K562 (cell line): ENCODE results near the gene ERI2. TPM values are rescaled to one million over a fixed set of nuclear protein-coding genes. Genes with fewer than 3 reads are reported as not detected.

ENCODE experiments used
- ATAC-seq: fragments of 200-7000 bp; cut with Tn5 transposase; 3 replicates; pipeline ENCODE4 v1.9.1; 2020; ENCODE audit warnings: moderate library complexity
- BruUV-seq: library from RNA; stranded (reverse); fragments of 400-500 nt; replicated peaks from 2 replicates; lab custom pipeline; 2021; lab: Mats Ljungman, UMichigan
- CTCF ChIA-PET: fragments of 300-600 bp; formaldehyde crosslinking; extraction: SDS; loops from one replicate; lab custom pipeline; 2021; ENCODE audit warnings: low intra/inter-chr PET ratio; lab: Yijun Ruan, JAX
- POLR2A ChIA-PET: fragments of 300-600, 350-650 bp; sonication (Branson Sonifier 250); formaldehyde crosslinking; extraction: SDS; loops from one replicate; lab custom pipeline; 2021; ENCODE audit warnings: antibody characterized with exemption, inconsistent platforms; lab: Yijun Ruan, JAX
- DNase-seq, 4 experiments: peaks; one replicate each; pipeline versions ENCODE4 v3.0.0 to v3.0.0-alpha.2; 2011 to 2018; ENCODE audit warnings: low spot score in 3 of 4, mixed read lengths in 3 of 4; ENCODE audit errors: extremely low read depth in 1 of 4
- FAIRE-seq: peaks from 2 replicates; lab custom pipeline; 2011; peaks lifted over from hg19 to GRCh38; lab: Jason Lieb, UNC
- H2AFZ ChIP-seq: 2 replicates; pipeline ENCODE4 v1.6.0; 2011; ENCODE audit warnings: low read depth, low read length, control low read depth, inconsistent platforms
- H3K27ac ChIP-seq: fragments of 200-600 bp; 3 replicates; pipeline ENCODE4 v1.8.0; 2011; ENCODE audit warnings: low read depth, mild to moderate bottlenecking, control low read depth, inconsistent platforms, low read length, moderate library complexity, mixed read lengths; ENCODE audit errors: extremely low read depth
- H3K27me3 ChIP-seq, 2 experiments: fragments of 300-600 bp in 1 of 2; 2 replicates in 1 of 2; 3 replicates in 1 of 2; pipeline versions ENCODE4 v1.6.0 to v1.8.0; 2011; ENCODE audit warnings: inconsistent platforms in 2 of 2, low read length in 2 of 2, mild to moderate bottlenecking in 1 of 2, mixed read lengths in 1 of 2, moderate library complexity in 1 of 2; ENCODE audit not compliant: control insufficient read depth in 2 of 2, insufficient read depth in 2 of 2
- H3K36me3 ChIP-seq: fragments of 300-600 bp; 3 replicates; pipeline ENCODE4 v1.8.0; 2011; ENCODE audit warnings: mild to moderate bottlenecking, low read length, inconsistent platforms; ENCODE audit not compliant: control insufficient read depth, insufficient read depth
- H3K4me1 ChIP-seq, 2 experiments: fragments of 200-600 bp in 1 of 2; replicated peaks in 1 of 2; 2 replicates in 1 of 2; 3 replicates in 1 of 2; pipeline versions ENCODE4 v1.5.1 to v1.8.0; 2011; ENCODE audit warnings: inconsistent platforms in 2 of 2, low read length in 2 of 2, mild to moderate bottlenecking in 1 of 2, mixed read lengths in 1 of 2, moderate library complexity in 1 of 2; ENCODE audit not compliant: control insufficient read depth in 2 of 2, insufficient read depth in 2 of 2
- H3K4me2 ChIP-seq: 2 replicates; pipeline ENCODE4 v1.6.1; 2011; ENCODE audit warnings: low read length, control low read depth, inconsistent platforms, mixed read lengths; ENCODE audit not compliant: insufficient read depth
- H3K4me3 ChIP-seq: fragments of 200-600 bp; sonication (generic), shearing (Covaris generic); 2 replicates; pipeline ENCODE4 v1.5.1; 2016; ENCODE audit warnings: control low read depth, inconsistent platforms
- H3K79me2 ChIP-seq: fragments of 200-600 bp; 3 replicates; pipeline ENCODE4 v1.8.0; 2011; ENCODE audit warnings: low read length, inconsistent platforms; ENCODE audit not compliant: control insufficient read depth, insufficient read depth
- H3K9ac ChIP-seq, 2 experiments: 2 replicates each; pipeline versions ENCODE4 v1.6.0 to v1.6.1; 2011; ENCODE audit warnings: low read depth in 2 of 2, low read length in 2 of 2, control low read depth in 1 of 2, inconsistent platforms in 1 of 2, mild to moderate bottlenecking in 1 of 2, mixed read lengths in 1 of 2; ENCODE audit not compliant: insufficient read depth in 1 of 2
- H3K9me1 ChIP-seq: one replicate; pipeline ENCODE4 v1.6.0; 2011; ENCODE audit warnings: inconsistent platforms, mild to moderate bottlenecking, low read length, moderate library complexity; ENCODE audit not compliant: control insufficient read depth, insufficient read depth
- H3K9me3 ChIP-seq: replicated peaks from 2 replicates; pipeline ENCODE4 v1.5.1; 2011; ENCODE audit warnings: low read depth, low read length, inconsistent platforms; ENCODE audit not compliant: control insufficient read depth, insufficient read depth
- H4K20me1 ChIP-seq: replicated peaks from 2 replicates; pipeline ENCODE4 v1.6.1; 2011; ENCODE audit warnings: low read length, inconsistent platforms, mixed read lengths; ENCODE audit not compliant: control insufficient read depth, insufficient read depth
- CHD1 ChIP-seq: fragments of 200-600 bp; sonication (generic); IDR thresholded peaks from one replicate; pipeline ENCODE4 v1.6.1; 2012; ENCODE audit warnings: mild to moderate bottlenecking, moderate library complexity, low read length, inconsistent platforms
- LEF1 ChIP-seq: fragments of 450-650 bp; IDR thresholded peaks from 2 replicates; pipeline ENCODE4 v1.6.1; 2016; ENCODE audit warnings: mild to moderate bottlenecking
- NFIC ChIP-seq: fragments of 450-650 bp; IDR thresholded peaks from 2 replicates; pipeline ENCODE4 v1.6.1; 2017; ENCODE audit warnings: mild to moderate bottlenecking, inconsistent platforms
- PREB ChIP-seq: sonication (generic); formaldehyde crosslinking; IDR thresholded peaks from 2 replicates; pipeline ENCODE4 v1.8.1; 2023; ENCODE audit warnings: mild to moderate bottlenecking, missing genetic modification reagents
- ZBTB11 ChIP-seq, 3 experiments: fragments of 200-800 bp in 1 of 3; fragments of 250-450 bp in 1 of 3; fragments of 450-650 bp in 1 of 3; sonication (Bioruptor Pico) in 1 of 3; sonication (Bioruptor generic) in 1 of 3; formaldehyde crosslinking in 1 of 3; IDR thresholded peaks; 2 replicates each; pipeline versions ENCODE4 v1.6.1 to v1.8.0; 2016 to 2022; ENCODE audit warnings: mild to moderate bottlenecking in 2 of 3, missing genetic modification characterization in 2 of 3, missing compliant biosample characterization in 1 of 3, moderate library complexity in 1 of 3
- ZNF41 ChIP-seq: fragments of 250-450 bp; sonication (Bioruptor Pico); conservative IDR thresholded peaks from 2 replicates; pipeline ENCODE4 v1.4.0; 2020; ENCODE audit warnings: mild to moderate bottlenecking
- WGBS: fragments of 100-300 bp; shearing (Covaris generic); methylation state at CpG from one replicate; pipeline ENCODE4 v1.1.6; 2016; ENCODE audit warnings: low coverage, mixed read lengths; ENCODE audit not compliant: insufficient coverage; ENCODE audit errors: missing lambda C conversion rate; 5-methylcytosine and 5-hydroxymethylcytosine counted together
- in situ Hi-C: fragments of 300-500 bp; cut with MboI; formaldehyde crosslinking; loops from 4 replicates; pipeline ENCODE4 v1.15.0; 2018; ENCODE audit warnings: inconsistent platforms, mixed read lengths
- intact Hi-C: fragments of 100-400 bp; cut with micrococcal nuclease; formaldehyde crosslinking; loops from 2 replicates; pipeline ENCODE4 v1.14.2; 2022
- polyA plus RNA-seq, 8 experiments: library from polyadenylated mRNA; depleted of rRNA in 4 of 8; stranded (reverse) in 5 of 8; unstranded in 3 of 8; fragments of >200 nt; fragmentation: Nextera tagmentation in 2 of 8; fragmentation: Illumina TruSeq in 1 of 8; extraction: Ambion mirVana in 2 of 8; extraction: Trizol in 1 of 8; gene quantifications; 2 replicates each; pipeline versions ENCODE4 v1.2.1 to v1.2.3, GENCODE V29; 2011 to 2014; ENCODE audit warnings: inconsistent platforms in 1 of 8, missing spikeins in 1 of 8
- total RNA-seq, 7 experiments: library from RNA; depleted of rRNA in 6 of 7; stranded (reverse); fragments of >200 nt in 6 of 7; fragmentation: Illumina TruSeq in 2 of 7; extraction: Trizol in 2 of 7; gene quantifications; 2 replicates each; pipeline versions ENCODE4 v1.2.1 to v1.2.3, GENCODE V29; 2011 to 2021; ENCODE audit warnings: low replicate concordance in 1 of 7
- TF ChIP-seq, protein P1 (sequence below): fragments of 450-650 bp; IDR thresholded peaks from 2 replicates; pipeline ENCODE4 v1.6.1; 2016; ENCODE audit warnings: missing biosample characterization, missing genetic modification characterization

The ERI2 gene
- total and polyA plus RNA-seq, 9 of the 15 experiments (the other 6 are each of a cell fraction or from before 2014, with no cell fraction given): 23.3 to 57.0 (median 48.1) TPM

DNA sequence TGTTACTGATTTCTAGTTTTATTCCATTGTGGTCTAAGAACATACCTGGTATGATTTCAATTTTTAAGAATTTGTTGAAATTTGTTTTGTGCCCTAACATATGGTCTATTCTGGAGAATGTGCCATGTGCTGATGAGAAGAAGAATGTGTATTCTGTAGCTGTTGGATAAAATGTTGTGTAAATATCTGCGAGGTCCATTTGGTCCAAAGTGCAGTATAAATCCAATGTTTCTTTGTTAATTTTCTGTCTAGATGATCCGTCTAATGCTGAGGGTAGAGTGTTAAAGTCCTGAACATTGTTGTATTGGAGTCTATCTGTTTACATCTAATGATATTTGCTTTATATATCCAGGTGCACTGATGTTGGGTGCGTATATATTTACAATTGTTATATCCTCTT lies 32.6 kb downstream of the ERI2 start:
- ChIA-PET CTCF (no interaction called here), POLR2A (interaction anchor here (1.8 kb wide), 1 partner anchor 10 kb away, joined by 4 read pairs; the partner anchor contains the start of gene ACSM3)
- no TSS peak for BruUV-seq

More for the DNA sequence above, 32.6 kb downstream of the ERI2 start:
- H3K79me2 ChIP-seq: peaks cover 28% of the 10 kb centered on the region; the same call in 2 of the 3 replicates
- DNase-seq (no peak), FAIRE-seq (no peak), ATAC-seq (no peak)
- H3K9me3 ChIP-seq: no peaks in the 10 kb centered on the region
- 85% methylated on average over 3 of the region's 3 CpGs for WGBS
- H3K27ac ChIP-seq: no peak overlapping the region
- no peaks in the 10 kb centered on the region for H3K9me1 ChIP-seq
- H4K20me1 ChIP-seq: no peaks in the 10 kb centered on the region
- H3K4me3 ChIP-seq: no peak overlapping the region
- no peak overlapping the region for H2AFZ ChIP-seq
- H3K4me2 ChIP-seq: no peak overlapping the region
- no peak overlapping the region for H3K9ac ChIP-seq
- in situ Hi-C loops (no loop called here), intact Hi-C loops (no loop called here)
- H3K27me3 ChIP-seq: no peaks in the 10 kb centered on the region
- H3K36me3 ChIP-seq: peaks cover 62% of the 10 kb centered on the region
- no peak for TF ChIP-seq ZNF41 (CRISPR knock-in tag)
- TF ChIP-seq, protein P1, sequence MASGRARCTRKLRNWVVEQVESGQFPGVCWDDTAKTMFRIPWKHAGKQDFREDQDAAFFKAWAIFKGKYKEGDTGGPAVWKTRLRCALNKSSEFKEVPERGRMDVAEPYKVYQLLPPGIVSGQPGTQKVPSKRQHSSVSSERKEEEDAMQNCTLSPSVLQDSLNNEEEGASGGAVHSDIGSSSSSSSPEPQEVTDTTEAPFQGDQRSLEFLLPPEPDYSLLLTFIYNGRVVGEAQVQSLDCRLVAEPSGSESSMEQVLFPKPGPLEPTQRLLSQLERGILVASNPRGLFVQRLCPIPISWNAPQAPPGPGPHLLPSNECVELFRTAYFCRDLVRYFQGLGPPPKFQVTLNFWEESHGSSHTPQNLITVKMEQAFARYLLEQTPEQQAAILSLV (tag): no peak
- TF ChIP-seq LEF1: no peak
- TF ChIP-seq ZBTB11 (CRISPR knock-in tag; IDR thresholded peaks at IDR 0.05): no peak
- TF ChIP-seq PREB (CRISPR knock-in tag): no peak
- no peak for TF ChIP-seq CHD1
- no peak for TF ChIP-seq NFIC
- peaks cover 0 to 10% of the 10 kb centered on the region in 2 experiments; a peak in 2 of 5 replicates for H3K4me1 ChIP-seq
